ENCODE results near the gene DOCK4.

Gene DOCK4

DNA sequence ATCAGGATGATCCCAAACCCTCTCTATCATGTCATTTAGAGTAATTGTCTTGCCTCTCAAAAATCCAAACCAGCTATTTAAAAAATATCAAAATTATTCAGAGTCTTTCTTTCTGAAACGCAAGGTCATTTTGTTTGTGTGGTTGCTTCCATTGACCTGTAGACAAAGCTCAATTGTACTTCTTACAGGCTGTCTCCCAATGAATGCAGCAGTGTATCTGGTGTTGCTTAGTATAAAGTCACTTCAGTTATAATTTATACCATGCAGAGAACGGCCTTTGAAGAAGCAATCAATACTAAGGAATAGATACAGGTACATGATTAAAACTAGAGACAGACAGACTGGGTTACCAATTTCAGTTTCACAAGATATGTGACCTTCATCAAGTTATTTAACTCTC is 80.9 kb downstream of the DOCK4 start:
- no peak for DNase-seq (ENCODE audit: low spot score)
- TF ChIP-seq, protein P1, sequence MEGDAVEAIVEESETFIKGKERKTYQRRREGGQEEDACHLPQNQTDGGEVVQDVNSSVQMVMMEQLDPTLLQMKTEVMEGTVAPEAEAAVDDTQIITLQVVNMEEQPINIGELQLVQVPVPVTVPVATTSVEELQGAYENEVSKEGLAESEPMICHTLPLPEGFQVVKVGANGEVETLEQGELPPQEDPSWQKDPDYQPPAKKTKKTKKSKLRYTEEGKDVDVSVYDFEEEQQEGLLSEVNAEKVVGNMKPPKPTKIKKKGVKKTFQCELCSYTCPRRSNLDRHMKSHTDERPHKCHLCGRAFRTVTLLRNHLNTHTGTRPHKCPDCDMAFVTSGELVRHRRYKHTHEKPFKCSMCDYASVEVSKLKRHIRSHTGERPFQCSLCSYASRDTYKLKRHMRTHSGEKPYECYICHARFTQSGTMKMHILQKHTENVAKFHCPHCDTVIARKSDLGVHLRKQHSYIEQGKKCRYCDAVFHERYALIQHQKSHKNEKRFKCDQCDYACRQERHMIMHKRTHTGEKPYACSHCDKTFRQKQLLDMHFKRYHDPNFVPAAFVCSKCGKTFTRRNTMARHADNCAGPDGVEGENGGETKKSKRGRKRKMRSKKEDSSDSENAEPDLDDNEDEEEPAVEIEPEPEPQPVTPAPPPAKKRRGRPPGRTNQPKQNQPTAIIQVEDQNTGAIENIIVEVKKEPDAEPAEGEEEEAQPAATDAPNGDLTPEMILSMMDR (IDR thresholded peaks at IDR 0.05; ENCODE audit: extremely low read depth, insufficient read depth, missing control alignments), result no peak
- in situ Hi-C loops (cut with MboI; ENCODE audit: low pct_unique_long_range_greater_than_20kb, low sequenced_read_pairs, unreplicated experiment), result no loop called here

DNA sequence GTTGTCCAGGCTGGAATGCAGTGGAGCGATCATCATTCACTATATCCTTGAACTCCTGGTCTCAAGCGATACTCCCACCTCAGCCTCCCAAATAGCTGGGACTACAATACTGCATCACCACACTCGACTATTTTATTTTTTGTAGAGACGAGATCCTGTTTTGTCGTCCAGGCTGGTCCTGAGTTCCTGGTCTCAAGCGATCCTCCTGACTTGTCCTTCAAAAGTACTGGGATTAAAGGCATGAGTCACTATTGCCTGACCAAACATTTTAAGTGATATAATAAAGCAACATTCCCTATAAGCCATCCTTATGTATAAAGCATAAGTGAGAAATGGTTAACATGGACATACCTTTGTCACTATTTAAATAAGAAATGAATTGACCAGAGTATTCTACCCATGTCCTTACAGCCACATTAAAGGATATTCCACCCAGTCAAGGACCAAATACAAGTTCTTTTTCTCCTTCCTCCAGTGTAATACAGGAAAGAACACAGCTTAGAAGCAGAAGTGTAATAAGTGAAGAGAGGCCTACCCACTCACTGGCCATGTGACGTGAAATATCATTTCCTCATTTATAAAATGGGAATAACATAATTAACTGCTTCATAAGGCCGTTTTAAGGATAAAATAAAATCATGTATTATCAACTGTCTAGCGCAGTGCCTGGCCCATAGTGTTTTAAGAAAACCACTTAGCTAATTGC is 82.0 kb downstream of the DOCK4 start:
- DNase-seq (ENCODE audit: low spot score), result no peak
- in situ Hi-C loops (cut with MboI; ENCODE audit: low pct_unique_long_range_greater_than_20kb, low sequenced_read_pairs, unreplicated experiment), result no loop called here
- TF ChIP-seq, protein P1 (IDR thresholded peaks at IDR 0.05; ENCODE audit: extremely low read depth, insufficient read depth, missing control alignments), result no peak

DNA sequence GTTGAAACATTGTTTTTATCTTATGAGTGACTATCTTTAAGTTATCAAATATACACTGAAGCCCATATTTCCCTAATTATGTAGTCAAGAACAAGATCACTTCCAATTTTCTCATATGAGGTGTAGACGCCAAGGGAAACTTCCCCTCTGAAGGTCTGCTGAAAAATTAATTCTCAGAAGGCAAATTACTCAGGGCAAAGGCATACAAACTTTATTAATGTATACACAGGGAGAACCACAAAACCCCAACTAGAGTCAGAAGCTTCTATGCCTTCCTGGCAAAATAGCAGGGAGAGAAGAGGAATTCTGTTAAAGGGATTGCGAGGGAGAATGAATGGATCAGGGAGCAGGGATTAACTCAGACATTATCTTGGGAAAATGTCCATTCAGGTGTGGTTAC is 83.4 kb downstream of the DOCK4 start:
- TF ChIP-seq, protein P1 (IDR thresholded peaks at IDR 0.05; ENCODE audit: extremely low read depth, insufficient read depth, missing control alignments), result no peak
- no peak for DNase-seq (ENCODE audit: low spot score)
- in situ Hi-C loops (cut with MboI; ENCODE audit: low pct_unique_long_range_greater_than_20kb, low sequenced_read_pairs, unreplicated experiment), result no loop called here

DNA sequence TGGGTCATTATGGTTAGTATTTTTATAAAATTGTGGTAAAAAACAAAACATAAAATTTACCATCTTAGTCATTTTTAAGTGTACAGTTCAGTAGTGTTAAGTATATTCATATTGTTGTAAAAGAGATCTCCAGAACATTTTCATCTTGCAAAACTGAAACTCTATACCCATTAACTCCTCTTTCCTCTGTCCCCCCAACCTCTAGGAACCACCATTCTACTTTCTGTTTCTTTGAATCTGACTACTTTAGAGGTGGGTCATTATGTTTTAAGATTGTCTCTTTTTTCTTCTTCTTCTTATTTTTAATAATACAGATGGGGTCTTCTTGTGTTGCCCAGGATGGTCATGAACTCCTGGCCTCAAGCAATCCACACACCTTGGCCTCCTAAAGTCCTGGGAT is 84.1 kb downstream of the DOCK4 start:
- in situ Hi-C loops (cut with MboI; ENCODE audit: low pct_unique_long_range_greater_than_20kb, low sequenced_read_pairs, unreplicated experiment), result no loop called here
- TF ChIP-seq, protein P1 (IDR thresholded peaks at IDR 0.05; ENCODE audit: extremely low read depth, insufficient read depth, missing control alignments), result no peak
- no peak for DNase-seq (ENCODE audit: low spot score)

DNA sequence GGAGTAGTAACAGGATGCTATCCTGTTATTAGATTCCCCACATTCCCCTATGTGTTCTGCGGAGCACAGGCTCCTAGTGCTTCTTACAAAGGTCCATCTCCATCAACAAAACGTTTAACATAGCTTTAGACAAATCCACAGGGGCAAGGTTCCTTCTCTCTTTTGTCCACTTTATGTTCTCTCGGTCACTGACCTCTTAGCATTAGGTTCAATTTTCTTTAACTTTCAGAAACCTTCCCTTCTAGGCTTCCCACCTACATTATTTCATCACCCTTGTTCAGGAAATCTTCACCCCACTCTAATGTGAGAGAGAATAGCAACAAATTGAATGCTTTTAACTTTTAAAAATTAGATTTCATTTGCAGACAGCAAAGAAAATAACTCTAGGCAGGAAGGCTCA is 84.9 kb downstream of the DOCK4 start:
- in situ Hi-C loops (cut with MboI; ENCODE audit: low pct_unique_long_range_greater_than_20kb, low sequenced_read_pairs, unreplicated experiment), result no loop called here
- TF ChIP-seq, protein P1 (IDR thresholded peaks at IDR 0.05; ENCODE audit: extremely low read depth, insufficient read depth, missing control alignments), result no peak
- no peak for DNase-seq (ENCODE audit: low spot score)

DNA sequence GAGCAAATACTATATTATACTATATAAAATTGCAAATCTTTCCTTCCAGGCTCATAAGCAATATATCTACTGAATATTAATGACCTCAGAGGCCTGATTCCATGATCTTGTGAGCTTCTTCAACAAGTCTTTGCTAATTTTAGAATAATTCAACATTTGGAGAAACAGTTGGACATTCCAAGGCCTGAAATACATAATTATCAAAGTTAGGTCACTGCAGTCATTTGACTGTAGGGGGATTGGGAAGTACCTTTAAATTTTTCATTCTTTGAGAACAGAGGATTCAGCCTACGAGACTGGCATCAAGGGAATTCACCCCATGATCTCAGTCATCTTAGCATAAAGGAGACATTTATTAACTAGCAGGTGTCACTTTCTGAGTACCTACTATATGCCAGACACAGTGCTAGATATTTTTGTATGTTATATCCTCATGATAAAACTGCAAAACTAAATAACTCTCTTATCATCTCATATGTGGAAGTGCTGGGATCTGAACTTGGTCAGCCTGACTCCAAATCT is 85.4 kb downstream of the DOCK4 start:
- DNase-seq (ENCODE audit: low spot score), result no peak
- TF ChIP-seq, protein P1 (IDR thresholded peaks at IDR 0.05; ENCODE audit: extremely low read depth, insufficient read depth, missing control alignments), result no peak
- in situ Hi-C loops (cut with MboI; ENCODE audit: low pct_unique_long_range_greater_than_20kb, low sequenced_read_pairs, unreplicated experiment), result no loop called here

Data from GM13977 (cell line).